Psoas muscle (tissue), 8 donors: ENCODE measurements around the gene ZDHHC7. TPM values are rescaled to one million over a fixed set of nuclear protein-coding genes. Genes with fewer than 3 reads are reported as not detected.

Experiments
- ATAC-seq, 4 donors: fragments of 200-7000 bp; cut with Tn5 transposase; one replicate each; pipeline ENCODE4 v1.9.1; 2020; ENCODE audit warnings: moderate library complexity in 3 of 4, mild to moderate bottlenecking in 2 of 4
- DNase-seq, 2 donors: peaks; one replicate each; pipeline ENCODE4 v3.0.0-alpha.2; 2020
- H3K27ac ChIP-seq: fragments of 200-600 bp; one replicate; pipeline ENCODE4 v1.8.0; 2022
- H3K27me3 ChIP-seq, 3 donors: fragments of 200-600 bp in 1 of 3; one replicate each; pipeline versions ENCODE4 v1.6.1 to v1.8.0; 2013 to 2022; ENCODE audit warnings: low read length in 2 of 3, mild to moderate bottlenecking in 2 of 3, moderate library complexity in 1 of 3; ENCODE audit not compliant: insufficient read depth in 3 of 3
- H3K36me3 ChIP-seq, 2 donors: fragments of 200-600 bp in 1 of 2; one replicate each; pipeline versions ENCODE4 v1.6.1 to v1.8.0; 2013 to 2022; ENCODE audit warnings: low read depth in 1 of 2, mild to moderate bottlenecking in 1 of 2, moderate library complexity in 1 of 2; ENCODE audit not compliant: insufficient read depth in 1 of 2
- H3K4me1 ChIP-seq: fragments of 200-600 bp; one replicate; pipeline ENCODE4 v1.8.0; 2022
- H3K4me3 ChIP-seq: fragments of 200-600 bp; one replicate; pipeline ENCODE4 v1.8.0; 2022; ENCODE audit warnings: mild to moderate bottlenecking
- H3K9me3 ChIP-seq: fragments of 200-600 bp; one replicate; pipeline ENCODE4 v1.8.0; 2022
- WGBS, 3 donors: extraction: QIAGEN DNeasy Blood & Tissue Kit; methylation state at CpG; one replicate each; pipeline versions ENCODE4 v1.1.6 to v1.1.7; 2013; 5-methylcytosine and 5-hydroxymethylcytosine counted together
- intact Hi-C, 2 donors: fragments of 100-400 bp; cut with DNase I; formaldehyde crosslinking; loops; one replicate each; pipeline versions ENCODE4 v1.11.0 to v1.14.2; 2022
- polyA plus RNA-seq, 3 donors: library from polyadenylated mRNA; stranded (reverse); fragments of 200-250 nt; gene quantifications; one replicate each; pipeline ENCODE4 v1.2.3, GENCODE V29; 2013
- total RNA-seq, 4 donors: library from RNA; stranded (reverse); fragmentation: NEBNext Ultra II Directional in 2 of 4; extraction: Animal tissue kit (Norgen Biotek cat#: 25700) in 2 of 4; gene quantifications; one replicate each; pipeline versions ENCODE4 v1.2.1 to v1.2.4, GENCODE V29; 2021 to 2023
- TF ChIP-seq, protein P1 (sequence below): fragments of 200-600 bp; IDR thresholded peaks from one replicate; pipeline ENCODE4 v1.8.0; 2022; ENCODE audit warnings: antibody characterized with exemption
- donor health status: healthy with polysubstance abuse.
- donor health status: DM: no; HTN: no; CAD: no; lungs with moderate emphysema.
- donor health status: Bipolar disorder and iron deficiency.
- donor health status: healthy.
- donor health status: DM: yes; HTN: yes; CAD: no.
- donor health status: DM: no; HTN: no; CAD: no.
- donor health status: DM: no; HTN: no; CAD: no.
- donor health status: DM: yes; HTN: yes; CAD: no.

Gene ZDHHC7
- total and polyA plus RNA-seq, 7 donors: 19.7 to 96.0 (median 38.0) TPM

DNA sequence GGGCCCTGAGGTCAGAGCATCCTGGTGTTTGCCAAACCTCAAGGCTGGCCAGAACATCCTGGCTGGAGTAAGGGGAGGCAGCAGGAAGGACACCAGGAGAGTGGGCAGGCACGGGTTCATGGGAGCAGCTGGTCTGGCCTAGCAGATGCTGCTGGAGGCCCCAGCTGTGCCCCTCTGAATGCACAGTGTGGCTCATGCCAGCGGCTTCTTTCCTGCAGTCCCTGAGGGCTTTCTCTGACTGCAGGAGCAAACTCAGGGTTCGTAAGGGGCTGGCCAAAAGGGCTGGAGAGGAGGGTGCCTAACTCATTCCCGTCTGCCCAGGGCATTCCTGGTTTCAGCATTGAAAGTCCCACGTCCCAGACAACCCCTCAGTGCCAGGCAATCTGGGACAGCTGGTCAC lies 78.7 kb downstream of the ZDHHC7 start:
- H3K36me3 ChIP-seq: no peaks in the 10 kb centered on the region
- WGBS, 3 donors: 39 to 58% (median 44%) methylated on average over 5 of the region's 5 CpGs
- DNase-seq (peak in 1 of 2 donors; percentile 61), ATAC-seq (no peak)
- peaks cover 21% of the 10 kb centered on the region for H3K4me1 ChIP-seq
- H3K4me3 ChIP-seq: no peak overlapping the region
- peak overlapping the region; percentile 85 for H3K27ac ChIP-seq
- H3K9me3 ChIP-seq: no peaks in the 10 kb centered on the region
- intact Hi-C loops: no loop called here
- TF ChIP-seq, protein P1, sequence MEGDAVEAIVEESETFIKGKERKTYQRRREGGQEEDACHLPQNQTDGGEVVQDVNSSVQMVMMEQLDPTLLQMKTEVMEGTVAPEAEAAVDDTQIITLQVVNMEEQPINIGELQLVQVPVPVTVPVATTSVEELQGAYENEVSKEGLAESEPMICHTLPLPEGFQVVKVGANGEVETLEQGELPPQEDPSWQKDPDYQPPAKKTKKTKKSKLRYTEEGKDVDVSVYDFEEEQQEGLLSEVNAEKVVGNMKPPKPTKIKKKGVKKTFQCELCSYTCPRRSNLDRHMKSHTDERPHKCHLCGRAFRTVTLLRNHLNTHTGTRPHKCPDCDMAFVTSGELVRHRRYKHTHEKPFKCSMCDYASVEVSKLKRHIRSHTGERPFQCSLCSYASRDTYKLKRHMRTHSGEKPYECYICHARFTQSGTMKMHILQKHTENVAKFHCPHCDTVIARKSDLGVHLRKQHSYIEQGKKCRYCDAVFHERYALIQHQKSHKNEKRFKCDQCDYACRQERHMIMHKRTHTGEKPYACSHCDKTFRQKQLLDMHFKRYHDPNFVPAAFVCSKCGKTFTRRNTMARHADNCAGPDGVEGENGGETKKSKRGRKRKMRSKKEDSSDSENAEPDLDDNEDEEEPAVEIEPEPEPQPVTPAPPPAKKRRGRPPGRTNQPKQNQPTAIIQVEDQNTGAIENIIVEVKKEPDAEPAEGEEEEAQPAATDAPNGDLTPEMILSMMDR: no peak
- no peaks in the 10 kb centered on the region for H3K27me3 ChIP-seq

DNA sequence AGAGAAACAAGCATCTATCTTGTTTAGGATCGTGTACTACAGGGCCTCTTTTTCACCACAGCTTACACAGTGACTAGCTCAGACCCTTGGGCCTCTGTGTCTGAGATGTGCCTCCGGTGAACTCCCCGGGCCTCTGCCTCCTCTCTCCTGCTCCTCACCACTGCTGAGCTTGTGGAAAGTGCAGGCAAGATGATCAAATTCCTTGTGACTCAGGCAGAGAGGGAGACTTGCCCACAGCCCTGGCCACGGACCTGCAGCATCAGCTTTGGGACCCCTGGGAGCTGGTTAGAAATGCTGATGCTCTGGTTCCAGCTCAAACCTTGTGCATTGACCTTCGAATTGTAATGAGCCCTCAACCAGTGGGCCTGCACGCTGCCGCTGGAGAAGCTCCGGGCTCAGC lies 79.8 kb downstream of the ZDHHC7 start:
- H3K4me1 ChIP-seq: peaks cover 21% of the 10 kb centered on the region
- H3K27ac ChIP-seq: no peak overlapping the region
- 87 to 95% (median 90%) methylated on average over 8 of the region's 8 CpGs for WGBS, 3 donors
- ATAC-seq (no peak), DNase-seq (no peak)
- H3K36me3 ChIP-seq: no peaks in the 10 kb centered on the region
- H3K9me3 ChIP-seq: no peaks in the 10 kb centered on the region
- H3K4me3 ChIP-seq: no peak overlapping the region
- H3K27me3 ChIP-seq: no peaks in the 10 kb centered on the region
- intact Hi-C loops: no loop called here
- TF ChIP-seq, protein P1: no peak

DNA sequence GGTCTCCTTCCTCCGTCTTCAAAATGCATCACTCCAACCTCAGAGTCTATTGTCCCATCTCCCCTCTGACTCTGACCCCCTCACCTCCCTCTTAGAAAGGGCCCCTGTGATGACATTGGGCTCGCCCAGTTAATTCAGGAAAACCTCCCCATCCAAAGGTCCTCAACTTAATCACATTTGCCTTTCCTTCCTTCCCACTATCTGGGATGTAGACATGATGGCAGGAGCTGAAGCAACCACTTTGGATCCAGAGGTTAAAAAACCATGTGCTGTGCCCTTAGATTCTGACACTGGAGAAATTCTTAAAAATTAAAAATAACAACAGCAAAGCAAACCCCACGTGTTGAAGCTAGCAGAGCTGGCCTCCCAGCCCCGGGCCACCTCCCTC lies 80.2 kb downstream of the ZDHHC7 start:
- ATAC-seq: no peak
- no peak overlapping the region for H3K27ac ChIP-seq

DNA sequence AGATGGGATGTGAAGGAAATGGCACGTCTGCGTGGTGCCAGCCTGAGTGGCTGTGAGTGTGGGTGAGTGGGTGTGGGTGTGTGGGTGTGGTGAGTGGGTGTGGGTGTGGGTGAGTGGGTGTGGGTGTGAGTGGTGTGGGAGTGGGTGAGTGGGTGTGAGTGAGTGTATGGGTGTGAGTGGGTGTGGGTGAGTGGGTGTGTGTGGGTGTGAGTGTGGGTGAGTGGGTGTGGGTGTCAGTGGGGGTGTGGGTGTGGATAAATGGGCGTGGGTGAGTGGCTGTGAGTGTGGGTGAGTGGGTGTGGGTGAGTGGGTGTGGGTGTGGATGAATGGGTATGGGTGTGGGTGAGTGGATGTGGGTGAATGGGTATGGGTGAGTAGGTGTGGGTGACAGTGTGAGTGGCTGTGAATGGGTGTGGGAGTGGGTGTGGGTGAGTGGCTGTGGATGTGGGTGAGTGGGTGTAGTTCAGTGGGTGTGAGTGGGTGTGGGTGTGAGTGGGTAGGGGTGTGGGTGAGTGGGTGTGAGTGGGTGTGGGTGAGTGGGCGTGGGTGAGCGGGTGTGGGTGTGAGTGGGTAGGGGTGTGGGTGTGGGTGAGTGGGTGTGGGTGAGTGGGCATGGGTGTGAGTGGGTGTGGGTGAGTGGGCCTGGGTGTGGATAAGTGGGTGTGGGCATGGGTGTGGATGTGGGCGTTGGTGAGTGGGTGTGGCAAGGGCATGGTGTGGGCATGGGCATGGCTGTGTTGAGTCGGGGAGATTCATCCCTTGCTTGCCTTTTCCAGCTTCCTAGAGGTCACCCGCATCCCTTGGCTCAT lies 80.8 kb downstream of the ZDHHC7 start:
- Histone ChIP-seq H3K4me1 (peaks cover 21% of the 10 kb centered on the region), H3K36me3 (no peaks in the 10 kb centered on the region), H3K27me3 (no peaks in the 10 kb centered on the region), H3K9me3 (no peaks in the 10 kb centered on the region), H3K4me3 (no peak overlapping the region), H3K27ac (no peak overlapping the region)
- WGBS, 3 donors: 68 to 80% (median 80%) methylated on average over 8 of the region's 8 CpGs
- DNase-seq (no peak), ATAC-seq (no peak)
- intact Hi-C loops: no loop called here
- TF ChIP-seq, protein P1: no peak

More for the DNA sequence above, 80.2 kb downstream of the ZDHHC7 start:
- WGBS, 3 donors: 87 to 98% (median 94%) methylated on average over 4 of the region's 4 CpGs
- H3K36me3 ChIP-seq: no peaks in the 10 kb centered on the region
- H3K4me1 ChIP-seq: peaks cover 21% of the 10 kb centered on the region
- H3K9me3 ChIP-seq: no peaks in the 10 kb centered on the region
- TF ChIP-seq, protein P1: no peak
- intact Hi-C loops: no loop called here
- no peak overlapping the region for H3K4me3 ChIP-seq
- DNase-seq: no peak
- H3K27me3 ChIP-seq: no peaks in the 10 kb centered on the region
